B cell (primary cell): ENCODE measurements around the gene EPB41L3. TPM values are rescaled to one million over a fixed set of nuclear protein-coding genes. Genes with fewer than 3 reads are reported as not detected.

Experiments used
- ATAC-seq: fragments of 200-7000 bp; cut with Tn5 transposase; one replicate; pipeline ENCODE4 v1.10.0; 2021; ENCODE audit warnings: low read depth, mild to moderate bottlenecking, moderate number of reproducible peaks, moderate library complexity
- CTCF ChIA-PET: fragments of 350-600 bp; sonication (Branson Sonifier 250); formaldehyde crosslinking; loops from one replicate; lab custom pipeline; 2021; ENCODE audit warnings: antibody characterized with exemption, inconsistent platforms; lab: Charles Lee
- POLR2A ChIA-PET: fragments of 350-600 bp; sonication (Branson Sonifier 250); formaldehyde crosslinking; loops from one replicate; lab custom pipeline; 2021; ENCODE audit warnings: antibody characterized with exemption; lab: Charles Lee
- DNase-seq: peaks from one replicate; pipeline ENCODE4 v3.0.0; 2013
- H2AFZ ChIP-seq: 2 replicates; pipeline ENCODE4 v1.6.1; 2012; ENCODE audit warnings: mild to moderate bottlenecking, low read depth, low read length; ENCODE audit not compliant: insufficient read depth, poor library complexity, severe bottlenecking
- H3K27ac ChIP-seq, 2 donors: 1 replicate in 1 of 2; 2 replicates in 1 of 2; pipeline ENCODE4 v1.5.1; 2012 to 2013; ENCODE audit warnings: low read length in 2 of 2, mild to moderate bottlenecking in 2 of 2, moderate library complexity in 1 of 2
- H3K27me3 ChIP-seq, 4 experiments: fragments of 200-600 bp in 1 of 4; sonication (generic) in 1 of 4; replicated peaks in 1 of 4; 1 replicate in 2 of 4; 2 replicates in 2 of 4; pipeline versions ENCODE4 v1.6.1 to v1.7.0; 2013 to 2016; ENCODE audit warnings: low read length in 3 of 4, mild to moderate bottlenecking in 2 of 4, mixed read lengths in 1 of 4, moderate library complexity in 1 of 4; ENCODE audit not compliant: insufficient read depth in 4 of 4, control insufficient read depth in 3 of 4; ENCODE audit errors: control extremely low read depth in 1 of 4
- H3K36me3 ChIP-seq, 2 experiments: replicated peaks in 1 of 2; 1 replicate in 1 of 2; 2 replicates in 1 of 2; pipeline versions ENCODE4 v1.6.1 to v1.7.1; 2013; ENCODE audit warnings: low read length in 1 of 2; ENCODE audit not compliant: insufficient read depth in 2 of 2, control insufficient read depth in 1 of 2; ENCODE audit errors: control extremely low read depth in 1 of 2, extremely low read depth in 1 of 2
- H3K4me1 ChIP-seq, 2 donors: fragments of 200-600 bp in 1 of 2; sonication (generic) in 1 of 2; 1 replicate in 1 of 2; 2 replicates in 1 of 2; pipeline versions ENCODE4 v1.5.1 to v1.6.1; 2013 to 2017; ENCODE audit warnings: low read length in 2 of 2; ENCODE audit not compliant: control insufficient read depth in 2 of 2, insufficient read depth in 2 of 2
- H3K4me2 ChIP-seq: replicated peaks from 2 replicates; pipeline ENCODE3; 2012; ENCODE audit warnings: mild to moderate bottlenecking, low read depth, low read length; ENCODE audit not compliant: poor library complexity, severe bottlenecking
- H3K4me3 ChIP-seq, 5 experiments: fragments of 200-600 bp in 1 of 5; sonication (generic) in 1 of 5; 1 replicate in 3 of 5; 2 replicates in 2 of 5; pipeline versions ENCODE4 v1.5.1 to v1.7.0; 2011 to 2016; ENCODE audit warnings: low read length in 4 of 5, mild to moderate bottlenecking in 4 of 5, low read depth in 2 of 5, control low read depth in 1 of 5, moderate library complexity in 1 of 5; ENCODE audit not compliant: insufficient read depth in 1 of 5; ENCODE audit errors: control extremely low read depth in 1 of 5, extremely low read depth in 1 of 5
- H3K79me2 ChIP-seq: fragments of 200-600 bp; sonication (generic); one replicate; pipeline ENCODE4 v1.6.0; 2016; ENCODE audit warnings: low read length; ENCODE audit not compliant: control insufficient read depth, insufficient read depth
- H3K9ac ChIP-seq: fragments of 200-600 bp; sonication (generic); 2 replicates; pipeline ENCODE4 v1.6.1; 2017; ENCODE audit warnings: mild to moderate bottlenecking, low read length, moderate library complexity
- H3K9me3 ChIP-seq, 3 donors: one replicate each; pipeline versions ENCODE4 v1.6.1 to v1.7.1; 2013; ENCODE audit warnings: low read length in 2 of 3; ENCODE audit not compliant: control insufficient read depth in 2 of 3, insufficient read depth in 1 of 3; ENCODE audit errors: control extremely low read depth in 1 of 3
- H4K20me1 ChIP-seq: 2 replicates; pipeline ENCODE4 v1.6.0; 2012; ENCODE audit warnings: mild to moderate bottlenecking, low read length; ENCODE audit not compliant: insufficient read depth, control insufficient read depth, poor library complexity, severe bottlenecking
- H3K27ac Mint-ChIP-seq: one replicate; pipeline ENCODE4 v1.8.0; 2021; ENCODE audit warnings: mixed read lengths
- H3K27me3 Mint-ChIP-seq: one replicate; pipeline ENCODE4 v1.8.0; 2021; ENCODE audit warnings: mixed read lengths
- H3K4me1 Mint-ChIP-seq: one replicate; pipeline ENCODE4 v1.8.0; 2021; ENCODE audit warnings: mixed read lengths
- H3K4me3 Mint-ChIP-seq: one replicate; pipeline ENCODE4 v1.8.0; 2021; ENCODE audit warnings: mixed read lengths
- H3K9me3 Mint-ChIP-seq: one replicate; pipeline ENCODE4 v1.8.0; 2022; ENCODE audit warnings: mixed read lengths; ENCODE audit not compliant: insufficient read depth
- CTCF ChIP-seq: fragments of 200-600 bp; IDR thresholded peaks from one replicate; pipeline ENCODE4 v1.8.0; 2022; ENCODE audit warnings: antibody characterized with exemption, mild to moderate bottlenecking
- EZH2 ChIP-seq: IDR thresholded peaks from 2 replicates; pipeline ENCODE4 v1.6.1; 2012; ENCODE audit warnings: borderline replicate concordance, low read depth, mild to moderate bottlenecking, moderate library complexity, low read length; ENCODE audit not compliant: insufficient read depth, poor library complexity, severe bottlenecking
- WGBS: methylation state at CpG from one replicate; pipeline ENCODE4 v1.1.5; 2013; ENCODE audit warnings: missing lambda C conversion rate; ENCODE audit not compliant: insufficient coverage; 5-methylcytosine and 5-hydroxymethylcytosine counted together
- intact Hi-C: fragments of 100-400 bp; cut with micrococcal nuclease; formaldehyde crosslinking; loops from one replicate; pipeline ENCODE4 v1.10.0; 2022
- polyA plus RNA-seq: library from polyadenylated mRNA; depleted of rRNA; stranded (reverse); fragments of >200 nt; gene quantifications from 2 replicates; pipeline ENCODE4 v1.2.3, GENCODE V29; 2012
- total RNA-seq, 2 donors: library from RNA; stranded (reverse); fragments of 120-200 nt in 1 of 2; gene quantifications; 1 replicate in 1 of 2; 2 replicates in 1 of 2; pipeline versions ENCODE4 v1.2.3 to v1.2.4, GENCODE V29; 2013 to 2022

EPB41L3 gene
- total and polyA plus RNA-seq, 2 donors (not counting 1 experiment from before 2014, with no cell fraction given), result 0.57 to 0.58 TPM

- intact Hi-C loops, result no loop called here
- Histone ChIP-seq H3K27ac (no peak overlapping the region), H3K36me3 (no peaks in the 10 kb centered on the region), H3K27me3 (peaks cover 0 to 2% (median 0%) of the 10 kb centered on the region in 4 experiments), H3K4me3 (no peak overlapping the region), H2AFZ (no peak overlapping the region), H3K4me2 (no peak overlapping the region), H3K9me3 (no peaks in the 10 kb centered on the region), H3K9ac (no peak overlapping the region), H3K79me2 (no peaks in the 10 kb centered on the region), H4K20me1 (no peaks in the 10 kb centered on the region), H3K4me1 (no peaks in the 10 kb centered on the region)
- no peak for TF ChIP-seq EZH2
- TF ChIP-seq CTCF, result no peak
- DNase-seq (no peak), ATAC-seq (no peak)
- POLR2A ChIA-PET, result no interaction called here
- Mint-ChIP-seq H3K27me3 (peaks cover 25% of the 10 kb centered on the region), H3K27ac (no peak overlapping the region), H3K9me3 (no peaks in the 10 kb centered on the region), H3K4me3 (no peak overlapping the region), H3K4me1 (no peaks in the 10 kb centered on the region)
- 100% methylated on average over 4 of the region's 9 CpGs for WGBS
- CTCF ChIA-PET, result no interaction called here
These were observed 124.2 kb downstream of the EPB41L3 start for GRCh38 chr18:5419601-5420000.

- no peaks in the 10 kb centered on the region for H3K4me1 ChIP-seq
- H2AFZ ChIP-seq, result no peak overlapping the region
- no peaks in the 10 kb centered on the region for H3K9me3 ChIP-seq
- Mint-ChIP-seq H3K27ac (no peak overlapping the region), H3K9me3 (no peaks in the 10 kb centered on the region), H3K4me3 (no peak overlapping the region), H3K4me1 (no peaks in the 10 kb centered on the region), H3K27me3 (peaks cover 25% of the 10 kb centered on the region)
- H3K79me2 ChIP-seq, result no peaks in the 10 kb centered on the region
- no CpG with 5 or more reads among the region's 2 CpGs for WGBS
- no peaks in the 10 kb centered on the region for H4K20me1 ChIP-seq
- no peak overlapping the region for H3K27ac ChIP-seq
- H3K9ac ChIP-seq, result no peak overlapping the region
- intact Hi-C loops, result no loop called here
- no peak for ATAC-seq
- H3K4me3 ChIP-seq, result no peak overlapping the region
- no peak for DNase-seq
- TF ChIP-seq EZH2 (no peak), CTCF (no peak)
- H3K27me3 ChIP-seq, result peaks cover 0 to 2% (median 0%) of the 10 kb centered on the region in 4 experiments
- ChIA-PET CTCF (no interaction called here), POLR2A (no interaction called here)
- H3K36me3 ChIP-seq, result no peaks in the 10 kb centered on the region
- no peak overlapping the region for H3K4me2 ChIP-seq
These were observed 124.8 kb downstream of the EPB41L3 start for GRCh38 chr18:5419030-5419429.
